Neuronal stem cell (in vitro differentiated cells): Measurements from ENCODE around the gene CROCC2.
A peak's percentile ranks its signal among the peaks of the same experiment; 100 is the strongest.

Experiments used
- DNase-seq: peaks from one replicate; pipeline ENCODE4 v3.0.0-alpha.2; 2013; ENCODE audit warnings: low spot score
- H2AFZ ChIP-seq: one replicate; pipeline ENCODE4 v1.6.1; 2013; ENCODE audit warnings: mild to moderate bottlenecking, low read length, inconsistent platforms
- H2AK5ac ChIP-seq: 2 replicates; pipeline ENCODE4 v1.6.1; 2013; ENCODE audit warnings: low read depth, mild to moderate bottlenecking, inconsistent platforms, low read length, moderate library complexity, mixed read lengths
- H2BK120ac ChIP-seq: 2 replicates; pipeline ENCODE4 v1.6.1; 2013; ENCODE audit warnings: low read depth, mild to moderate bottlenecking, inconsistent platforms, low read length, moderate library complexity, mixed read lengths
- H2BK12ac ChIP-seq: one replicate; pipeline ENCODE4 v1.6.1; 2013; ENCODE audit warnings: low read length, inconsistent platforms
- H2BK15ac ChIP-seq: 2 replicates; pipeline ENCODE4 v1.6.1; 2013; ENCODE audit warnings: mild to moderate bottlenecking, low read length, inconsistent platforms, mixed read lengths
- H2BK5ac ChIP-seq: one replicate; pipeline ENCODE4 v1.6.1; 2013; ENCODE audit warnings: inconsistent platforms, mild to moderate bottlenecking, low read length, moderate library complexity
- H3K14ac ChIP-seq: one replicate; pipeline ENCODE4 v1.6.1; 2013; ENCODE audit warnings: low read length, inconsistent platforms
- H3K18ac ChIP-seq: 2 replicates; pipeline ENCODE4 v1.6.1; 2013; ENCODE audit warnings: low read length, inconsistent platforms
- H3K23ac ChIP-seq: 2 replicates; pipeline ENCODE4 v1.6.1; 2013; ENCODE audit warnings: low read depth, mild to moderate bottlenecking, mixed read lengths, low read length, inconsistent platforms; ENCODE audit not compliant: poor library complexity
- H3K27ac ChIP-seq: replicated peaks from 3 replicates; pipeline ENCODE4 v1.5.1; 2013; ENCODE audit warnings: low read length, inconsistent platforms
- H3K27me3 ChIP-seq, 3 experiments: 2 replicates each; pipeline ENCODE4 v1.6.1; 2013; ENCODE audit warnings: low read length in 3 of 3, mild to moderate bottlenecking in 2 of 3, inconsistent platforms in 1 of 3, low read depth in 1 of 3, mixed read lengths in 1 of 3, moderate library complexity in 1 of 3; ENCODE audit not compliant: control insufficient read depth in 3 of 3, insufficient read depth in 3 of 3
- H3K36me3 ChIP-seq, 2 donors: replicated peaks in 1 of 2; 2 replicates each; pipeline ENCODE4 v1.6.1; 2013; ENCODE audit warnings: low read length in 2 of 2; ENCODE audit not compliant: control insufficient read depth in 2 of 2, insufficient read depth in 2 of 2
- H3K4ac ChIP-seq: 2 replicates; pipeline ENCODE4 v1.6.1; 2013; ENCODE audit warnings: inconsistent platforms, mild to moderate bottlenecking, low read length, moderate library complexity
- H3K4me1 ChIP-seq, 2 donors: 1 replicate in 1 of 2; 2 replicates in 1 of 2; pipeline ENCODE4 v1.6.1; 2013; ENCODE audit warnings: low read length in 2 of 2, low read depth in 1 of 2; ENCODE audit not compliant: control insufficient read depth in 2 of 2, insufficient read depth in 1 of 2
- H3K4me2 ChIP-seq: one replicate; pipeline ENCODE4 v1.6.1; 2013; ENCODE audit warnings: mild to moderate bottlenecking, low read length, inconsistent platforms; ENCODE audit not compliant: insufficient read depth, poor library complexity, severe bottlenecking
- H3K4me3 ChIP-seq, 2 donors: 2 replicates each; pipeline ENCODE4 v1.5.1; 2013; ENCODE audit warnings: low read length in 2 of 2, mild to moderate bottlenecking in 2 of 2, inconsistent platforms in 1 of 2, moderate library complexity in 1 of 2
- H3K79me1 ChIP-seq: one replicate; pipeline ENCODE4 v1.6.1; 2013; ENCODE audit warnings: low read depth, mild to moderate bottlenecking, inconsistent platforms, low read length, moderate library complexity
- H3K9ac ChIP-seq: one replicate; pipeline ENCODE4 v1.6.1; 2013; ENCODE audit warnings: mild to moderate bottlenecking, low read depth, low read length, inconsistent platforms; ENCODE audit not compliant: poor library complexity
- H3K9me3 ChIP-seq, 2 donors: replicated peaks in 1 of 2; 2 replicates each; pipeline versions ENCODE3 to v1.6.1; 2013; ENCODE audit warnings: low read length in 2 of 2, mild to moderate bottlenecking in 2 of 2, inconsistent platforms in 1 of 2, low read depth in 1 of 2, mixed read lengths in 1 of 2, moderate library complexity in 1 of 2; ENCODE audit not compliant: control insufficient read depth in 2 of 2, insufficient read depth in 1 of 2
- H4K8ac ChIP-seq: one replicate; pipeline ENCODE4 v1.6.1; 2013; ENCODE audit warnings: low read depth, mild to moderate bottlenecking, inconsistent platforms, low read length, moderate library complexity
- H4K91ac ChIP-seq: one replicate; pipeline ENCODE4 v1.6.1; 2013; ENCODE audit warnings: low read length, low read depth, mild to moderate bottlenecking, inconsistent platforms; ENCODE audit not compliant: poor library complexity
- WGBS, 2 donors: extraction: QIAGEN DNeasy Blood & Tissue Kit; methylation state at CpG; one replicate each; pipeline ENCODE4 v1.1.7; 2013; ENCODE audit warnings: missing lambda C conversion rate in 2 of 2, mixed read lengths in 1 of 2; ENCODE audit not compliant: insufficient read length in 2 of 2, insufficient replicate concordance in 1 of 2; ENCODE audit errors: extremely low coverage in 2 of 2; 5-methylcytosine and 5-hydroxymethylcytosine counted together

CROCC2 gene

GRCh38 chr2:241008711-241009121 is 102.6 kb downstream of the CROCC2 start:
- Histone ChIP-seq H2AK5ac (peak overlapping the region; percentile 99), H3K4me3 (no peak overlapping the region), H3K4me2 (no peak overlapping the region), H3K27me3 (peaks cover 0 to 11% (median 0%) of the 10 kb centered on the region in 3 experiments), H2BK120ac (peak overlapping the region; percentile 56), H3K9ac (no peak overlapping the region), H3K36me3 (peaks cover 0 to 3% of the 10 kb centered on the region in 2 donors), H3K79me1 (no peaks in the 10 kb centered on the region), H2BK15ac (peak overlapping the region; percentile 97), H3K27ac (no peak overlapping the region), H3K14ac (peak overlapping the region; percentile 59), H3K9me3 (peaks cover 5 to 12% of the 10 kb centered on the region in 2 donors), H2AFZ (no peak overlapping the region), H2BK12ac (peak overlapping the region; percentile 95), H3K23ac (peak overlapping the region; percentile 65), H3K4me1 (peaks cover 8 to 21% of the 10 kb centered on the region in 2 donors), H3K4ac (peak overlapping the region; percentile 53), H3K18ac (peak overlapping the region; percentile 95), H2BK5ac (peak overlapping the region; percentile 48), H4K8ac (no peak overlapping the region), H4K91ac (no peak overlapping the region)
- DNase-seq, result no peak
- no CpG with 5 or more reads among the region's 7 CpGs for WGBS, 2 donors

- peaks cover 2 to 7% of the 10 kb centered on the region in 2 donors for H3K9me3 ChIP-seq
- H3K18ac ChIP-seq, result peak overlapping the region; percentile 95
- peaks cover under 1% of the 10 kb centered on the region for H3K79me1 ChIP-seq
- peak overlapping the region; percentile 48 for H2BK5ac ChIP-seq
- H2BK120ac ChIP-seq, result peak overlapping the region; percentile 56
- peak overlapping the region; percentile 65 for H3K23ac ChIP-seq
- H4K91ac ChIP-seq, result peak overlapping the region; percentile 65
- H3K4me3 ChIP-seq, result no peak overlapping the region
- peaks cover 8 to 21% of the 10 kb centered on the region in 2 donors for H3K4me1 ChIP-seq
- no peak overlapping the region for H3K27ac ChIP-seq
- H2BK12ac ChIP-seq, result peak overlapping the region; percentile 95
- WGBS, 2 donors, result no CpG with 5 or more reads among the region's 2 CpGs
- peak overlapping the region; percentile 67 for H3K4ac ChIP-seq
- peaks cover 0 to 11% (median 0%) of the 10 kb centered on the region in 3 experiments for H3K27me3 ChIP-seq
- no peak overlapping the region for H4K8ac ChIP-seq
- no peak overlapping the region for H3K9ac ChIP-seq
- no peak overlapping the region for H3K4me2 ChIP-seq
- no peak for DNase-seq
- peak overlapping the region; percentile 97 for H2BK15ac ChIP-seq
- no peaks in the 10 kb centered on the region for H3K36me3 ChIP-seq
- H2AK5ac ChIP-seq, result peak overlapping the region; percentile 99
- H2AFZ ChIP-seq, result no peak overlapping the region
- peak overlapping the region; percentile 99 for H3K14ac ChIP-seq
Measured at GRCh38 chr2:241009191-241009590, 103.1 kb downstream of the CROCC2 start.

- peak overlapping the region; percentile 95 for H3K18ac ChIP-seq
- H2BK5ac ChIP-seq, result peak overlapping the region; percentile 48
- no CpG with 5 or more reads among the region's 28 CpGs for WGBS, 2 donors
- peak overlapping the region; percentile 95 for H2BK12ac ChIP-seq
- DNase-seq, result no peak
- no peak overlapping the region for H4K8ac ChIP-seq
- no peak overlapping the region for H3K4me3 ChIP-seq
- H3K27me3 ChIP-seq, result peaks cover 0 to 11% (median 0%) of the 10 kb centered on the region in 3 experiments
- no peak overlapping the region for H3K4me2 ChIP-seq
- H4K91ac ChIP-seq, result peak overlapping the region; percentile 65
- H3K9ac ChIP-seq, result no peak overlapping the region
- peak overlapping the region; percentile 99 for H2AK5ac ChIP-seq
- H3K14ac ChIP-seq, result peak overlapping the region; percentile 99
- H3K36me3 ChIP-seq, result no peaks in the 10 kb centered on the region
- peaks cover 2% of the 10 kb centered on the region for H3K79me1 ChIP-seq
- H2BK15ac ChIP-seq, result no peak overlapping the region
- H3K4ac ChIP-seq, result peak overlapping the region; percentile 1
- no peak overlapping the region for H3K23ac ChIP-seq
- peak overlapping the region; percentile 93 for H2AFZ ChIP-seq
- peak overlapping the region; percentile 83 for H2BK120ac ChIP-seq
- H3K27ac ChIP-seq, result peak overlapping the region; percentile 4
- peaks cover 2 to 4% of the 10 kb centered on the region in 2 donors for H3K9me3 ChIP-seq
- peaks cover 8 to 21% of the 10 kb centered on the region in 2 donors for H3K4me1 ChIP-seq
Measured at GRCh38 chr2:241009601-241010530, 103.7 kb downstream of the CROCC2 start.
